ENCODE measurements around the gene SIK2.

The SIK2 gene

GRCh38 chr11:111601979-111602864 is at the start of gene SIK2:
TSS of gene SIK2 (plus strand) at chr11:111602449. CDS start at chr11:111602564, 115 bp downstream.
- DNase-seq (ENCODE audit: low read depth in 2 of 2), result peak; percentile 69 to 86

GRCh38 chr11:111554532-111554931 is 47.7 kb upstream of the SIK2 start:
- no peak for DNase-seq (ENCODE audit: low read depth in 2 of 2)

- no peak for DNase-seq (ENCODE audit: low read depth in 2 of 2)
Measured at GRCh38 chr11:111555255-111555654, 47.0 kb upstream of the SIK2 start.

GRCh38 chr11:111557425-111558111 is 44.7 kb upstream of the SIK2 start:
- DNase-seq (ENCODE audit: low read depth in 2 of 2), result no peak

GRCh38 chr11:111559800-111560464 is 42.3 kb upstream of the SIK2 start:
- no peak for DNase-seq (ENCODE audit: low read depth in 2 of 2)

GRCh38 chr11:111560800-111561199 is 41.4 kb upstream of the SIK2 start:
- DNase-seq (ENCODE audit: low read depth in 2 of 2), result no peak

- no peak for DNase-seq (ENCODE audit: low read depth in 2 of 2)
Measured at GRCh38 chr11:111561306-111561705, 40.9 kb upstream of the SIK2 start.

GRCh38 chr11:111561791-111562325 is 40.4 kb upstream of the SIK2 start:
- DNase-seq (ENCODE audit: low read depth in 2 of 2), result no peak

- DNase-seq (ENCODE audit: low read depth in 2 of 2), result no peak
Measured at GRCh38 chr11:111562692-111563389, 39.4 kb upstream of the SIK2 start.

GRCh38 chr11:111565114-111565720 is 37.0 kb upstream of the SIK2 start:
- peak in 1 of 2 donors; percentile 40 for DNase-seq (ENCODE audit: low read depth in 2 of 2)

- no peak for DNase-seq (ENCODE audit: low read depth in 2 of 2)
Measured at GRCh38 chr11:111566324-111566723, 35.9 kb upstream of the SIK2 start.

GRCh38 chr11:111569476-111569875 is 32.8 kb upstream of the SIK2 start:
- DNase-seq (ENCODE audit: low read depth in 2 of 2), result no peak

GRCh38 chr11:111570796-111571195 is 31.5 kb upstream of the SIK2 start:
- DNase-seq (ENCODE audit: low read depth in 2 of 2), result no peak

- DNase-seq (ENCODE audit: low read depth in 2 of 2), result no peak
Measured at GRCh38 chr11:111571829-111572501, 30.3 kb upstream of the SIK2 start.

GRCh38 chr11:111572581-111572980 is 29.7 kb upstream of the SIK2 start:
- no peak for DNase-seq (ENCODE audit: low read depth in 2 of 2)

GRCh38 chr11:111573821-111574249 is 28.4 kb upstream of the SIK2 start:
- DNase-seq (ENCODE audit: low read depth in 2 of 2), result no peak

GRCh38 chr11:111574373-111575225 is 27.6 kb upstream of the SIK2 start:
- DNase-seq (ENCODE audit: low read depth in 2 of 2), result no peak

- DNase-seq (ENCODE audit: low read depth in 2 of 2), result no peak
Measured at GRCh38 chr11:111575740-111576139, 26.5 kb upstream of the SIK2 start.

GRCh38 chr11:111577821-111578220 is 24.4 kb upstream of the SIK2 start:
- no peak for DNase-seq (ENCODE audit: low read depth in 2 of 2)

GRCh38 chr11:111581341-111581740 is 20.9 kb upstream of the SIK2 start:
- no peak for DNase-seq (ENCODE audit: low read depth in 2 of 2)
